Measurements from ENCODE around the gene OSBPL9.
"Not testable (repeated sequence)": the region's sequence is repeated elsewhere in the genome, so short reads cannot be mapped to it uniquely, and the experiment has no call there.

Gene OSBPL9

DNA sequence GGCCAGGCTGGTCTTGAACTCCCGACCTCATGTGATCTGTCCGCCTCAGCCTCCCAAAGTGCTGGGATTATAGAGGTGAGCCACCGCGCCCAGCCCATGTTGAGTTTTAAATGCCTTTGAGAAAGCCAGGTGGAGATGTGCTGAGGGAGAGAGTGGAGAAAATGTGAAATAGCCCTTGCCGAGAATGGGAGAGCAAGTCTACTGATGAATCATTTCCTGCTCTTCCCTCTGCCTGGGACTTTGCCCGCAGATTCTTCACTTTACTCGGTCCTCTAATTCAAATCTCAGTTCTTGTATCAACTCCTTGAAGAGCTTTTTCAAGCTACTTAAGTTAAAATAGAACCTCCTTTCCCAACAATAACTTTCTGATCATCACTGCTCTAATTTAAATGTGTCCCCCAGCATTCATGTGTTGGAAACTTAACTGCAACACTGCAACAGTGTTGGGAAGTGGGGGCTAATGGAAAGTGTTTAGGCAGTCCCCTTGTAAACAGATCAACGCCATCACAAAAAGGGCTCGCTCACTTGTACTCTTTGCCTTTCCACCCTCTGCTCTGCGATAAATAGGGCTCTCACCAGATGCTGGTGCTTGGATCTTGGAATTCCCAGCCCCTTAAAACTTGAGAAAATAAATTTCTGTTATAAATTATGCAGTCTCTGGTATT lies 27.8 kb downstream of the OSBPL9 start:
- no peak for TF ChIP-seq CTCF (IDR thresholded peaks at IDR 0.05; ENCODE audit: control insufficient read depth, insufficient read depth, low read depth, low read length, missing control alignments)
- peak; percentile 60 for DNase-seq (ENCODE audit: low read depth)

GRCh38 chr1:51646592-51646991 lies 29.7 kb downstream of the OSBPL9 start:
- not testable (repeated sequence) for H3K4me3 ChIP-seq (ENCODE audit: control insufficient read depth, low read depth, low read length); DNase-seq (ENCODE audit: low read depth)

More for the DNA sequence above, 27.8 kb downstream of the OSBPL9 start:
- no peak overlapping the region for H3K4me3 ChIP-seq (ENCODE audit: control insufficient read depth, low read depth, low read length)

- H3K4me3 ChIP-seq (ENCODE audit: control insufficient read depth, low read depth, low read length), result no peak overlapping the region
- TF ChIP-seq CTCF (IDR thresholded peaks at IDR 0.05; ENCODE audit: control insufficient read depth, insufficient read depth, low read depth, low read length, missing control alignments), result no peak
- peak; percentile 66 for DNase-seq (ENCODE audit: low read depth)
Measured at GRCh38 chr1:51648180-51649109, 31.6 kb downstream of the OSBPL9 start.

- DNase-seq (ENCODE audit: low read depth), result no peak
- no peak for TF ChIP-seq CTCF (IDR thresholded peaks at IDR 0.05; ENCODE audit: control insufficient read depth, insufficient read depth, low read depth, low read length, missing control alignments)
- no peak overlapping the region for H3K4me3 ChIP-seq (ENCODE audit: control insufficient read depth, low read depth, low read length)
Measured at GRCh38 chr1:51649593-51650091, 32.8 kb downstream of the OSBPL9 start.

DNA sequence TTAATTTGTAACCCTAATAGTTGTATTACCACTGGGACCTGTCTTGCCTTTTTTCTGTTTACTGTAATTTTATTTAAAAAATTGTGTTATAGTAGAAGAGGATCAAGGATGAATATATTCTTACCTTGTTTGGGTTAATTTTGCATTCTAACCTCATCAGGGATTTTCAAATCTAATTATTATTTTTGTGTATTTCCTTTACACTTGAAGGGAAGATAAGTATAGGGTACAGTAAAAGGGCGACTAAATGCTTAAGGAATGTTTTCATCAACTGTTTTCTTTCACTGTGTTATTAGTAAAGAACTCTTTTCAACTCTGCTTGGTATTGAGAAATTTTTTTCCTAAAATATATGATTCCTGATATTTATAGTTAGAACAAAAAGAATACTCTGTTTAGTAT lies 33.3 kb downstream of the OSBPL9 start:
- DNase-seq (ENCODE audit: low read depth), result no peak
- H3K4me3 ChIP-seq (ENCODE audit: control insufficient read depth, low read depth, low read length), result no peak overlapping the region
- TF ChIP-seq CTCF (IDR thresholded peaks at IDR 0.05; ENCODE audit: control insufficient read depth, insufficient read depth, low read depth, low read length, missing control alignments), result no peak

- no peak for DNase-seq (ENCODE audit: low read depth)
- H3K4me3 ChIP-seq (ENCODE audit: control insufficient read depth, low read depth, low read length), result no peak overlapping the region
- no peak for TF ChIP-seq CTCF (IDR thresholded peaks at IDR 0.05; ENCODE audit: control insufficient read depth, insufficient read depth, low read depth, low read length, missing control alignments)
Measured at GRCh38 chr1:51651552-51651942, 34.7 kb downstream of the OSBPL9 start.

GRCh38 chr1:51652599-51652998 lies 35.7 kb downstream of the OSBPL9 start:
- no peak for TF ChIP-seq CTCF (IDR thresholded peaks at IDR 0.05; ENCODE audit: control insufficient read depth, insufficient read depth, low read depth, low read length, missing control alignments)
- no peak for DNase-seq (ENCODE audit: low read depth)
- H3K4me3 ChIP-seq (ENCODE audit: control insufficient read depth, low read depth, low read length), result no peak overlapping the region
